K562 (cell line): ENCODE data around the gene EMP2.

Source experiments
- CBX8 ChIP-seq: fragments of 200-600 bp; sonication (generic); IDR thresholded peaks from 2 replicates; pipeline ENCODE4 v1.6.1; 2012; ENCODE audit warnings: borderline replicate concordance, mixed run types, low read depth, mild to moderate bottlenecking, moderate library complexity, mixed read lengths, low read length, control low read depth, inconsistent platforms; ENCODE audit not compliant: poor library complexity, severe bottlenecking; ENCODE audit errors: extremely low read depth
- CHD4 ChIP-seq: fragments of 200-600 bp; sonication (generic); IDR thresholded peaks from 3 replicates; pipeline ENCODE4 v1.6.1; 2012; ENCODE audit warnings: low read depth, mild to moderate bottlenecking, mixed read lengths, low read length, inconsistent platforms; ENCODE audit not compliant: insufficient read depth, insufficient replicate concordance, poor library complexity, severe bottlenecking
- KLF16 ChIP-seq: IDR thresholded peaks from 2 replicates; pipeline ENCODE4 v1.6.1; 2016; ENCODE audit warnings: antibody characterized with exemption
- NR2C2 ChIP-seq, 2 experiments: fragments of 200-800 bp in 1 of 2; sonication (Bioruptor generic) in 1 of 2; sonication (generic) in 1 of 2; formaldehyde crosslinking in 1 of 2; IDR thresholded peaks; 2 replicates each; pipeline versions ENCODE4 v1.6.1 to v1.8.0; 2016 to 2022; ENCODE audit warnings: mild to moderate bottlenecking in 1 of 2, missing compliant biosample characterization in 1 of 2, missing genetic modification characterization in 1 of 2, missing genetic modification reagents in 1 of 2
- POLR2A ChIP-seq: fragments of 450-650 bp; conservative IDR thresholded peaks from 2 replicates; pipeline ENCODE4 v1.6.1; 2016
- SP1 ChIP-seq: sonication (generic); formaldehyde crosslinking; IDR thresholded peaks from 2 replicates; pipeline ENCODE4 v1.8.1; 2022; ENCODE audit warnings: mild to moderate bottlenecking, missing genetic modification reagents
- ZNF133 ChIP-seq: fragments of 250-450 bp; sonication (Bioruptor Pico); IDR thresholded peaks from 2 replicates; pipeline ENCODE4 v1.4.0; 2020; ENCODE audit warnings: mild to moderate bottlenecking
- ZNF140 ChIP-seq: fragments of 250-450 bp; sonication (Bioruptor Pico); IDR thresholded peaks from 2 replicates; pipeline ENCODE4 v1.8.0; 2021; ENCODE audit warnings: moderate library complexity, mild to moderate bottlenecking, inconsistent platforms
- TF ChIP-seq, protein P1 (sequence below): sonication (generic); formaldehyde crosslinking; IDR thresholded peaks from 2 replicates; pipeline ENCODE4 v1.5.0; 2020; ENCODE audit warnings: missing genetic modification reagents
- TF ChIP-seq, protein P2 (sequence below), 3 experiments: IDR thresholded peaks in 2 of 3; conservative IDR thresholded peaks in 1 of 3; 2 replicates each; pipeline ENCODE4 v1.5.1; 2011 to 2012; ENCODE audit warnings: low read length in 3 of 3, mild to moderate bottlenecking in 3 of 3, control low read depth in 2 of 3, improper control_type of control experiment in 1 of 3, inconsistent platforms in 1 of 3, low read depth in 1 of 3, mixed read lengths in 1 of 3, moderate library complexity in 1 of 3; ENCODE audit not compliant: insufficient read depth in 2 of 3

DNA sequence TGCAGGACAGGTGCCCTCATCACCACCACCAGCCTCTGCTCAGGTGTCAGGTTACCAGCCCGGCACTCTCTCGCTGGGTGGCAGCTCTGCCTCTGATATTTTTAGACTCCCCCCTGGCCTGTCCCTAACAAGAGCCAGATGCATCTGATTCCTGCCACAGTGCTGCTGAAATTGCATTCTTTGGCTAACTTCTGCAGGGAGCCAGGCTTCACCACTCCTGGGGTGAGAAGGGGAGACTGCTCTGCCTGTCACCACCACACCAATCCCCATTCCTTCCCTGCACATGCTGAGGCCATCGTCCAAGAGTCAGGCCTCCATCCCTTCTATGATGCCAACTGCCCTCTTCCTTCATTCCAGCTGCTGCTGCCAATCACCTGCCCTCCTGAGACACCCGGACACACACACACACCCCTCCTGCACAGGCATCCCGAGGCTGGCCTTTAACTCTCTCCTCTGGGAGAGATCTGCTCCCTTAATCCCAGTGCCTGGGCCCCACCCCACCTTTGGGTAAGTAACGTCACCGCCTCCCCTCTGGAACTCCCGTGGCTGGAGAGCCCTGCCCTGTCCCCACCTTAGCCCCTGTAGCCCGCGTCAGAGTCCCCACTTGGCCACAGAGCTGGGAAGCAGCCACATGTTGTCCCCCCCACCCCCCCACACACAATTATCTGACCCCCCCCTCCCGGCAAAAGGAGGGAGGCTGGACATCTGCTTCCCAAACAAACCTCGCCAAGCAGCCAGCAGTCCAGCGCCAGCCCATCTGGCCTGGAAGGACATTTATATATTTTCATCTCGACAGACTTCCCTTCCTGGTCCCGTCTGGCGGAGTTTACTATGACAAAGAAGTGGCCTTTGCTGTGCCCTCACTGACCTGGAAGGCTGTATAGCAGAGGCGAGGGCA lies 2.8 kb downstream of the EMP2 start:
- TF ChIP-seq CHD4 (no peak), SP1 (CRISPR knock-in tag) (no peak), ZNF133 (CRISPR knock-in tag) (no peak), POLR2A (no peak), KLF16 (no peak), CBX8 (no peak), NR2C2 (CRISPR knock-in tag; IDR thresholded peaks at IDR 0.05) (no peak), NR2C2 (tag; IDR thresholded peaks at IDR 0.05) (no peak), ZNF140 (CRISPR knock-in tag) (no peak)
- TF ChIP-seq, protein P1, sequence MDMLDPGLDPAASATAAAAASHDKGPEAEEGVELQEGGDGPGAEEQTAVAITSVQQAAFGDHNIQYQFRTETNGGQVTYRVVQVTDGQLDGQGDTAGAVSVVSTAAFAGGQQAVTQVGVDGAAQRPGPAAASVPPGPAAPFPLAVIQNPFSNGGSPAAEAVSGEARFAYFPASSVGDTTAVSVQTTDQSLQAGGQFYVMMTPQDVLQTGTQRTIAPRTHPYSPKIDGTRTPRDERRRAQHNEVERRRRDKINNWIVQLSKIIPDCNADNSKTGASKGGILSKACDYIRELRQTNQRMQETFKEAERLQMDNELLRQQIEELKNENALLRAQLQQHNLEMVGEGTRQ (CRISPR knock-in tag): no peak
- TF ChIP-seq, protein P2, sequence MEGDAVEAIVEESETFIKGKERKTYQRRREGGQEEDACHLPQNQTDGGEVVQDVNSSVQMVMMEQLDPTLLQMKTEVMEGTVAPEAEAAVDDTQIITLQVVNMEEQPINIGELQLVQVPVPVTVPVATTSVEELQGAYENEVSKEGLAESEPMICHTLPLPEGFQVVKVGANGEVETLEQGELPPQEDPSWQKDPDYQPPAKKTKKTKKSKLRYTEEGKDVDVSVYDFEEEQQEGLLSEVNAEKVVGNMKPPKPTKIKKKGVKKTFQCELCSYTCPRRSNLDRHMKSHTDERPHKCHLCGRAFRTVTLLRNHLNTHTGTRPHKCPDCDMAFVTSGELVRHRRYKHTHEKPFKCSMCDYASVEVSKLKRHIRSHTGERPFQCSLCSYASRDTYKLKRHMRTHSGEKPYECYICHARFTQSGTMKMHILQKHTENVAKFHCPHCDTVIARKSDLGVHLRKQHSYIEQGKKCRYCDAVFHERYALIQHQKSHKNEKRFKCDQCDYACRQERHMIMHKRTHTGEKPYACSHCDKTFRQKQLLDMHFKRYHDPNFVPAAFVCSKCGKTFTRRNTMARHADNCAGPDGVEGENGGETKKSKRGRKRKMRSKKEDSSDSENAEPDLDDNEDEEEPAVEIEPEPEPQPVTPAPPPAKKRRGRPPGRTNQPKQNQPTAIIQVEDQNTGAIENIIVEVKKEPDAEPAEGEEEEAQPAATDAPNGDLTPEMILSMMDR (IDR thresholded peaks at IDR 0.05 in 2 of 3, conservative IDR thresholded peaks at IDR 0.05 in 1 of 3; ENCODE audit: insufficient read depth in 2 of 3, low read depth in 1 of 3, low read length in 3 of 3): no peak
